CD4-positive, alpha-beta T cell treated with Interleukin-15 for 1 hour (primary cell): Measurements from ENCODE around the gene DKK3.

Experiments
- DNase-seq: peaks from one replicate; pipeline ENCODE4 v3.0.0-alpha.2; 2020

The DKK3 gene

GRCh38 chr11:12029738-12030363 lies 21.4 kb upstream of the DKK3 start:
- no peak for DNase-seq

GRCh38 chr11:12029119-12029518 lies 20.7 kb upstream of the DKK3 start:
- no peak for DNase-seq

- no peak for DNase-seq
These were observed 19.9 kb upstream of the DKK3 start for GRCh38 chr11:12028303-12028702.

GRCh38 chr11:12026331-12027211 lies 18.1 kb upstream of the DKK3 start:
- DNase-seq, result no peak

- DNase-seq, result no peak
These were observed 16.0 kb upstream of the DKK3 start for GRCh38 chr11:12024254-12024926.

- no peak for DNase-seq
These were observed 14.6 kb upstream of the DKK3 start for GRCh38 chr11:12023015-12023414.

GRCh38 chr11:12020546-12020945 lies 12.1 kb upstream of the DKK3 start:
- no peak for DNase-seq

GRCh38 chr11:12019866-12020416 lies 11.5 kb upstream of the DKK3 start:
- DNase-seq, result no peak

- DNase-seq, result no peak
These were observed 10.9 kb upstream of the DKK3 start for GRCh38 chr11:12019337-12019736.

- DNase-seq, result no peak
These were observed 9.5 kb upstream of the DKK3 start for GRCh38 chr11:12017865-12018453.

GRCh38 chr11:12017243-12017678 lies 8.8 kb upstream of the DKK3 start:
- DNase-seq, result no peak

GRCh38 chr11:12016246-12016645 lies 7.8 kb upstream of the DKK3 start:
- DNase-seq, result no peak

- DNase-seq, result no peak
These were observed 7.1 kb upstream of the DKK3 start for GRCh38 chr11:12015486-12015885.

- DNase-seq, result no peak
These were observed 5.4 kb upstream of the DKK3 start for GRCh38 chr11:12013781-12014180.

GRCh38 chr11:12009617-12010321 lies 1.3 kb upstream of the DKK3 start:
- no peak for DNase-seq

- DNase-seq, result no peak
These were observed 577 bp upstream of the DKK3 start for GRCh38 chr11:12008790-12009616.

GRCh38 chr11:12007230-12007593 lies 1.2 kb downstream of the DKK3 start:
- DNase-seq, result no peak

GRCh38 chr11:12006552-12007229 lies 1.7 kb downstream of the DKK3 start:
- DNase-seq, result no peak

GRCh38 chr11:12005476-12005875 lies 3.0 kb downstream of the DKK3 start:
- DNase-seq, result no peak

GRCh38 chr11:12005061-12005460 lies 3.4 kb downstream of the DKK3 start:
- DNase-seq, result no peak

- no peak for DNase-seq
These were observed 4.6 kb downstream of the DKK3 start for GRCh38 chr11:12003815-12004214.
